ENCODE data around the gene ZNF407. TPM values are rescaled to one million over a fixed set of nuclear protein-coding genes. Genes with fewer than 3 reads are reported as not detected.

Gene ZNF407
- total and polyA plus RNA-seq, 4 donors, result 1.9 to 16.5 (median 6.6) TPM

GRCh38 chr18:74637070-74637469, 39.4 kb downstream of the ZNF407 start:
- TF ChIP-seq EGR1 (IDR thresholded peaks at IDR 0.05; ENCODE audit: low read depth in 2 of 2) (no peak), FOXA2 (IDR thresholded peaks at IDR 0.05) (no peak), NR2F2 (IDR thresholded peaks at IDR 0.05) (no peak), RXRA (IDR thresholded peaks at IDR 0.05) (no peak), SP1 (IDR thresholded peaks at IDR 0.05) (no peak), JUND (IDR thresholded peaks at IDR 0.05) (no peak), RAD21 (IDR thresholded peaks at IDR 0.05) (no peak), ZBTB33 (IDR thresholded peaks at IDR 0.05) (no peak)

GRCh38 chr18:74638210-74638609, 40.5 kb downstream of the ZNF407 start:
- H3K9me3 ChIP-seq (ENCODE audit: control insufficient read depth in 4 of 4, low read length in 3 of 4), result no peaks in the 10 kb centered on the region
- TF ChIP-seq CTCF (IDR thresholded peaks at IDR 0.05; ENCODE audit: low read depth, low read length, missing input control) (no peak), FOXA1 (IDR thresholded peaks at IDR 0.05) (no peak), ATF3 (IDR thresholded peaks at IDR 0.05) (no peak), YY1 (IDR thresholded peaks at IDR 0.05) (no peak), REST (IDR thresholded peaks at IDR 0.05) (no peak), GABPA (IDR thresholded peaks at IDR 0.05 in 1 of 2, conservative IDR thresholded peaks at IDR 0.05 in 1 of 2) (no peak), ZBTB33 (IDR thresholded peaks at IDR 0.05) (no peak), RAD21 (IDR thresholded peaks at IDR 0.05) (no peak), FOXA2 (IDR thresholded peaks at IDR 0.05) (no peak), TAF1 (conservative IDR thresholded peaks at IDR 0.05) (no peak), EGR1 (IDR thresholded peaks at IDR 0.05; ENCODE audit: low read depth in 2 of 2) (no peak), RXRA (IDR thresholded peaks at IDR 0.05) (no peak), HNF4G (IDR thresholded peaks at IDR 0.05) (no peak), HNF4A (conservative IDR thresholded peaks at IDR 0.05) (no peak), MAX (IDR thresholded peaks at IDR 0.05) (no peak)
- WGBS, result 93% methylated on average over 3 of the region's 3 CpGs

More at GRCh38 chr18:74637070-74637469, 39.4 kb downstream of the ZNF407 start:
- no peaks in the 10 kb centered on the region for H3K27me3 ChIP-seq (ENCODE audit: control insufficient read depth in 4 of 4, insufficient read depth in 4 of 4, low read length in 3 of 4)
- DNase-seq (ENCODE audit: low spot score), result no peak
- WGBS, result 97% methylated on average over 1 of the region's 1 CpG
- no peak overlapping the region for H3K9ac ChIP-seq (ENCODE audit: low read depth in 1 of 2, low read length in 2 of 2)
- no peak overlapping the region for H3K27ac ChIP-seq (ENCODE audit: low read depth in 1 of 2, low read length in 2 of 2)
- H3K9me3 ChIP-seq (ENCODE audit: control insufficient read depth in 4 of 4, low read length in 3 of 4), result no peaks in the 10 kb centered on the region
- peaks cover 0 to 10% (median 2%) of the 10 kb centered on the region in 4 donors for H3K36me3 ChIP-seq (ENCODE audit: control insufficient read depth in 4 of 4, insufficient read depth in 3 of 4, low read depth in 1 of 4, low read length in 3 of 4)
- no peak overlapping the region for H3K4me3 ChIP-seq (ENCODE audit: low read depth in 1 of 3, low read length in 3 of 3)
- no peaks in the 10 kb centered on the region for H3K4me1 ChIP-seq (ENCODE audit: control insufficient read depth in 4 of 4, insufficient read depth in 4 of 4, low read length in 3 of 4)

More at GRCh38 chr18:74638210-74638609, 40.5 kb downstream of the ZNF407 start:
- H3K27ac ChIP-seq (ENCODE audit: low read depth in 1 of 2, low read length in 2 of 2), result no peak overlapping the region
- H3K9ac ChIP-seq (ENCODE audit: low read depth in 1 of 2, low read length in 2 of 2), result no peak overlapping the region
- no peak for DNase-seq (ENCODE audit: low spot score)
- H3K36me3 ChIP-seq (ENCODE audit: control insufficient read depth in 4 of 4, insufficient read depth in 3 of 4, low read depth in 1 of 4, low read length in 3 of 4), result peaks cover 0 to 3% (median under 1%) of the 10 kb centered on the region in 4 donors
- no peaks in the 10 kb centered on the region for H3K4me1 ChIP-seq (ENCODE audit: control insufficient read depth in 4 of 4, insufficient read depth in 4 of 4, low read length in 3 of 4)
- no peaks in the 10 kb centered on the region for H3K27me3 ChIP-seq (ENCODE audit: control insufficient read depth in 4 of 4, insufficient read depth in 4 of 4, low read length in 3 of 4)
- H3K4me3 ChIP-seq (ENCODE audit: low read depth in 1 of 3, low read length in 3 of 3), result no peak overlapping the region
